HG03457 (cell line): ENCODE data around the gene MUTYH.
"Not testable (repeated sequence)": the region's sequence is repeated elsewhere in the genome, so short reads cannot be mapped to it uniquely, and the experiment has no call there.

Experiments used
- ATAC-seq: cut with Tn5 transposase; IDR thresholded peaks from one replicate; pipeline ENCODE4 v1.9.1; 2021; ENCODE audit warnings: moderate number of reproducible peaks; ENCODE audit not compliant: unreplicated experiment

MUTYH gene

DNA sequence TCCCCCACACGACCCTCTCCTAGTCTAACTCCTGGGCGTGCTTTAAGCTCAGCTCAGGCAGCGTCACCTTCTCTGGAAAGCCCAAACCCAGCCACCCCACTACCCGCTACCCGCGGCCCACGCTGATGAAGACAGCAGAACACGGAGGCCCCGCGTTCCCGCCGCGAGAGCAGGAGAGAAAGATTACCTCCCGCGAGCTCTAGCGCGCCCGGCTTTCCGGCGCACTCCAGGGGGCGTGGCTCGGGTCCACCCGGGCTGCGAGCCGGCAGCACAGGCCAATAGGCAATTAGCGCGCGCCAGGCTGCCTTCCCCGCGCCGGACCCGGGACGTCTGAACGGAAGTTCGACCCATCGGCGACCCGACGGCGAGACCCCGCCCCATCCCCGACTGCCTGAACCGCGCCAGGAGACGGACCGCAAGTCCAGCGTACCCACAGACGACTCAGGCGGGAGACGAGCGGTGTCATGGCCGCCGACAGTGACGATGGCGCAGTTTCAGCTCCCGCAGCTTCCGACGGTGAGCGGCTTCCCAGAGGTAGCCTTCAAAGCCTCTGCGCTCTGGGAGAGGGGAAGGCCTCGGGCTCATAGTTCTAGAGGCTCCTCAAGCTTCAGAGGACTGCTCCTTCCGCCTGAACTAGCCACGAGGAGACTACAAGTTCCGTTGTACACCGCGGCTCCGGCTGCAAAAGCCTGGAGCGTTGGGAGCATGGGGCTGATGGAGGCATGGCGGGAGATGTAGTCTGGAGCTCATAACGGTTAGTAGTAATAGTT lies at the start of gene MUTYH, which contains the start of gene TOE1:
TSS of gene MUTYH (minus strand) at position 652 of the 770 bp plus-strand sequence. CDS start 5,935 bp downstream, outside the sequence.
TSS of gene TOE1 (plus strand) at position 382 of the 770 bp plus-strand sequence. CDS start at position 465, 83 bp downstream.
- peak; percentile 52 for ATAC-seq

DNA sequence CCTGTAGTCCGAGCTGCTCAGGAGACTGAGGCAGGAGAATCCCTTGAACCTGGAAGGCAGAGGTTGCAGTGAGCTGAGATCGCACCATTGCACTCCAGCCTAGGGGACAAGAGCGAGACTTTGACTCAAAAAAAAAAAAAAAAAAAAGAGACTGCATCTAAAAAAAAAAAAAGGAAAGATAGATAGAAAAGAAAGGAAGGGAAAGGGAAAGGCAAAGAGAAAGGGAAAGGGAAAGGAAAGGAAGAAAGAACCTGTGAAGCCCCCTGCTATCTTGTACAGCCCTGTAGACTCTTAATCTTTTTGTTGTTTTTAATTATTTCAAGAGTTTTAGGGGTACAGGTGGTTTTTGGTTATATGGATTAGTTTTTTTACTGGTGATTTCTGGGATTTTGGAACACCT lies 46.0 kb upstream of the MUTYH start:
- ATAC-seq = no peak

DNA sequence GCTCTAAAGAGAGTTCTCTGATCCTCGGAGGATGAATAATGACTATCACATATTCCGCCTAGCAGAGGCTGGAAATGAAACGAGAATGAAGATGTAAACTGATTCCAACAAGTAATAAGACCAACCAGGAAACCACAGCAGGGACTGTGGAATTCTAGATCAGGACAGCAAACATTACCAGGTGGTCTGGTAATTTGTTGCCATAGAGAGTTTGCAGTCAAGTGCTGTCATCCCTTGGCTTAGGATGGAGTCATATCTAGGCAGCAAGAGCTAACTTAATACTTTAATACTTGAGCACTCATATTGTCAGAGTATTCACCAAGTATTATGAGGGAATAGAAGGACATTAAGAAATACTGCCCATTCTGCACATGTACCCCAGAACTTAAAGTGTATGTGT lies 45.1 kb upstream of the MUTYH start:
- ATAC-seq = no peak

- not testable (repeated sequence) for ATAC-seq
These were observed 44.0 kb upstream of the MUTYH start for GRCh38 chr1:45384213-45384612.

GRCh38 chr1:45383191-45383590 lies 43.0 kb upstream of the MUTYH start:
- ATAC-seq = no peak

DNA sequence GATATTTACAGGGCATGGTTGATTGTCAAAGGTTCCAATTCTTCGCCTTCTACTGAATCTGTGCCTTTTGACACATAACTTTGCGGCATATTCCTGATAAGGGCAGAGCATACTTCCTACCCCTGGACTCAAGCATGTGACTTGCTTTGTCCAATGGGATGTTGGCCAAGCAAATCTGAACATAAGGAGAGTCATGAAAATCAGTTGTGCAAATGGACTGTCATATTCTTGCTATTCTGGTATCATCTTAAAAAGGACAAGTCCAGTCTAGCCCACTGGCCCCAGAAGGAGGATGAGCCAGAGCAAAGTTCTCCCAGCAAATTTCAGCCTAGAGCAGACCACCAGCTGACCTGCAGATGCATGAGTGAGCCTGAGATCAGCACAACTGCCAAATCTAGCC lies 41.0 kb upstream of the MUTYH start:
- no peak for ATAC-seq

DNA sequence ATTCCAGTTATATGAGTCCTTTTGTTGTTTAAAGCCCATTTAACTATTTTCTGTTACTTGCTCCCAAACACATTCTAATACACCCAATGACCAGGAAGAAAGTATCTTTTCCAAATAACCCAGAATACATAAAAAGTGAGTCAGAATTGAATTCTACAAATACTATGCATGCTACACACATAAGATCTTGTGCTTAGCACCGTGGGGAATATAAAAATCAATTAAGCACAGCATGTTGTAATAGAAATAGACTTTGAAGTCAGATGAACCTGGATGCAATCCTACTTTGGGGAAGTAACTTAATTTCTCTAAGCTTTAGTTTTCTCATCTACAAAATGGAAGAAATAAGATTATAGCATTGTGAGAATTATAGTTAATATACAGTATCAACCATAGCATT lies 40.5 kb upstream of the MUTYH start:
- no peak for ATAC-seq

DNA sequence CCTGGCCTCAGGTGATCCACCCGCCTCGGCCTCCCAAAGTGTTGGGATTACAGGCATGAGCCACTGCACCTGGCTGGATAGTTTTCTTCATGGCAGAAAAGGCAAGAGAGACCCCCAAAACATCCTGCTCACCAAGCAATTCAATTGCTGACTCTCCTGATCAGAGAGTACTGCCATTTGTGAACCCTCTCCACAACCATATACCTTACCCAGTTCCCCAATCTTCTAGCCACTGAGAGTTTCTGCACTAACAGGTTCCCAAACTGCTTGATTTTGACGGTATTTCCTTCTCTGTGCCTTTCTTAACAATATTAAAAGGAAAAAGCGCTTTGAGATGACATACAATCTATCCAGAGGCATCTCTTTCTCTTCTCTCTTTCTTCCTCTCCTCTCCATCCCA lies 39.9 kb upstream of the MUTYH start:
- ATAC-seq = no peak

DNA sequence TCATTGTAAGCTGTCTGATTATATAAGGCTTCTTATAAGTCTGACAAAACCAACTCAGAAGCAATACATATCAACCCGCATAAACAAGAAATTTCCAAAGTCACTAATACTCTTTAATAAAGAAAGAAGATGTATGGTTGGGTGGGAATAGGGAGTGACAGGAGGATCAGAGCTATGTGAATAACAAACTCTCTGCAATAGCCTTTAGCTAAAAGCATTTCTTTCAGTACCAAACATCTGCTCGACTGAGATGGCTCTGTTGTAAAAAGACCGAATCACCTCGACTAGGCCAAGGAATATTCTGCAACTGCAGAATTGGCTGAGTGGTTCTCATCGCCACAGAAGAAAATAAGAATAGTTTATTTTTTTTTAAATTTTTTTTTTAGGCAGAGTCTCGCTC lies 39.3 kb upstream of the MUTYH start:
- ATAC-seq = no peak

DNA sequence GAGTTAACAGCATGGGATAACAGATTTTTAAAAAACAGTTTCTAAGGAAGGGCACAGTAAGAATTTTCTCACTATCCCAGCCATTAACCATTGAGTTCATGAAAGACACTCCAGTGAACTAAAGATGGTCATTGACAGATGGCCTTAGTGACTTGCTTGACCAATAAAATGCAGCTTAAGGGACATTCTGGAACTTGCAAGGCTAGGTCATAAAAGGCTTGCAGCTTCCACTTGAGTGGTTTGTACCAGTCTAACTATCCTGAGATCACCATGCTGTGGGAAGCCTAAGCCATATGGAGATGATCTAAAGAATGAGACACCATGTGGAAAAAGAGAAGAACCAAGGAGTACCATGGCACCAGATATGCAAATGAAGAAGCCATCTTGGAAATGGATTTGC lies 37.9 kb upstream of the MUTYH start:
- no peak for ATAC-seq

GRCh38 chr1:45375104-45376090 lies 35.2 kb upstream of the MUTYH start:
- no peak for ATAC-seq

GRCh38 chr1:45373573-45373972 lies 33.3 kb upstream of the MUTYH start:
- ATAC-seq = no peak

DNA sequence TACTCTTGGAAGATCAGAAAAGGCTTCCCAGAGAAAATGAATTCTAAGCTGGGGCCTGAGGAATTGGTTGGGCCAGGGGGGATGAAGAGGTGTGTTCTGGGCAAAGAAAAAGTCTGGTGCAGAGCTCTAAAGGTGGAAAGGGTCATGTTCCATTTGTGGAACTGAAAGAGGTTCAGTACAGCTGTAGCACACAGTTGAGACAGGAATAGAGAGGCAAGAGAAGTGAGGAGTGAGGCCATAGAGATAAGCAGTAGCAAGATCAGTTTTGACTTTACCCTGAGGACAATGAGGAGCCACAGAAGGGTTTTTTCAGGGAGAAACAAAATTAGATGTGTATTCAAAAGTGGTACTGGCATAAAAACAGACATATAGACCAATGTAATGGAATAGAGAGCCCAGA lies 30.3 kb upstream of the MUTYH start:
- ATAC-seq = no peak

GRCh38 chr1:45365051-45365450 lies 24.8 kb upstream of the MUTYH start:
- no peak for ATAC-seq

DNA sequence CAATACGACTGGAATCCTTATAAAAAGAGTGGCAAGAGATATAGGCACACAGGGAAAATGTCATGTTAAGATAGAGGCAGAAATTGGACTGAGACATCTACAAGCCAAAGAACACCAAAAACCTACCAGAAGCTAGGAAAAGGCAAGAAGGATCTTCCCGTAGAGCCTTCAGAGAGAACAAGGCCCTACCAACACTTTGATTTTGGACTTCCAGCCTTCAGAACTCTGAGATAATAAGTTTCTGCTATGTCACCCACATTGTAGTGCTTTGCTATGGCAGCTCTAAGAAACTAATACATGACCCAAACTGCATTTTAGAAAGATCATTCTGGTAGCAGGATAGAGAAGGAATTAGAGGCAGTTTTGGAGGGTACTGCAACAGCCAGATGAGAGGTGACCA lies 24.1 kb upstream of the MUTYH start:
- ATAC-seq = no peak

GRCh38 chr1:45360981-45361380 lies 20.7 kb upstream of the MUTYH start:
- not testable (repeated sequence) for ATAC-seq

GRCh38 chr1:45359882-45360513 lies 19.8 kb upstream of the MUTYH start:
- no peak for ATAC-seq

- ATAC-seq = no peak
These were observed 15.9 kb upstream of the MUTYH start for GRCh38 chr1:45356186-45356585.

DNA sequence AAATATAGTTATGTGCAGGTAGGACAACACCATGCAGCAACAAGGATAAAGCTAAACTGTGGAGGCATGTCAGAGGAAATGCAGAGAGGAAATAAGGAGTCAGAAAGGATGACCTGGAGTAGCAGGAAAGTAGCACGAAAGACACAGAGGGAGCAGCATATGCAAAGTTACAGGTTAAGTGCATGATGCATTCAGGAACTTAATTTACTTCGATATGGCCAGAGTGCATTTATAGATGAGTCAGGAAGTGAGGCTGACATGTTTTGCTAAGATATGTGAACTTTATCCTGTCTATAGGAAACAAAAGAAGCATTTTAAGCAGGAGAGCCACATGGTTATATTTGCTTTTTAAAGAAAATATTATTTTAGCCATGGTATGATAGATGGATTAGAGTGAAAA lies 15.4 kb upstream of the MUTYH start:
- no peak for ATAC-seq

GRCh38 chr1:45354838-45355237 lies 14.6 kb upstream of the MUTYH start:
- no peak for ATAC-seq

DNA sequence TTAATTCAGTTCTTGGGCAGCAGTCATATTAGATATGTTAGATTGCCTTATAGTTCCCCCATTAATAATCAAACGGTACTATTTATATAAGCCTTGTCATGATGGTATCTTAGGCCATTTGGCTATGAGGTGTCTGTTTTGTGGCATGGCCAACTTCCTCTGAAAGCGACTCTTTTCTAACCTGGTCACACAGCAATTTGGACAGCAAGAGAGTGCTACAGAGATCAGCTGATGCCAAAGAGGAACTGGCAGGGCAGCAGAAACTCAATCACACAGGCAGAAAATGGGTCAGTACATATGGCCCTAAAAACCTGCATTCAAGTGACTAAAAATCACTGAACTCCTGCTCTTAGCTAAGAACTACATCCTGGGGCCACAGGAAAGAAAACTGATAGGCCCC lies 13.4 kb upstream of the MUTYH start:
- ATAC-seq = no peak
